HFF-Myc (cell line): ENCODE results near the gene TBCK.
"Not testable (repeated sequence)": the region's sequence is repeated elsewhere in the genome, so short reads cannot be mapped to it uniquely, and the experiment has no call there.

Experiments
- DNase-seq: peaks from one replicate; pipeline ENCODE4 v3.0.0-alpha.2; 2011; ENCODE audit warnings: low read depth; ENCODE audit errors: extremely low read depth
- H3K4me3 ChIP-seq: replicated peaks from 2 replicates; pipeline ENCODE4 v1.5.1; 2011; ENCODE audit warnings: low read depth, mild to moderate bottlenecking, control low read depth, low read length
- CTCF ChIP-seq: IDR thresholded peaks from 2 replicates; pipeline ENCODE4 v1.5.1; 2012; ENCODE audit warnings: mild to moderate bottlenecking, low read depth, low read length, control low read depth; ENCODE audit errors: missing control alignments

TBCK gene

DNA sequence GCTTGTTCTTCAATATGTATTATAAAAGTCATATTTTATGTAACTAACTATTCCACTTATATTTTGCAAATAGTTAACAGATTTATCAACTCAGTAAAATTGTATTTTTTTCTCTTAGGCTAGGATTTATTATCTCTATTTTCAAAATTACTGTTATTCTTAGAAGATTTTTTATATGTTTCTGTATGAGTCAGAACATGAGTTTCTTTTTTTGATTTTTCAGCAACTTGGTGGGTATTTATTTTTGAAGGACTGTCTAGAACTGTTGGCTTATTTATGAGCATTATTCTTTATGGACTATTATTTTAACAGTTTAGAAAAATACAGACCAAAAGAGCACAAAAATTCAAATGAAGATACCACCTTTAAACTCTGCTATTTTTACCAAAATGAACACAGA, 7.1 kb upstream of the TBCK start:
- no peak for DNase-seq
- no peak overlapping the region for H3K4me3 ChIP-seq
- no peak for TF ChIP-seq CTCF

GRCh38 chr4:106321814-106322213, 5.8 kb upstream of the TBCK start:
- H3K4me3 ChIP-seq, DNase-seq: not testable (repeated sequence)

DNA sequence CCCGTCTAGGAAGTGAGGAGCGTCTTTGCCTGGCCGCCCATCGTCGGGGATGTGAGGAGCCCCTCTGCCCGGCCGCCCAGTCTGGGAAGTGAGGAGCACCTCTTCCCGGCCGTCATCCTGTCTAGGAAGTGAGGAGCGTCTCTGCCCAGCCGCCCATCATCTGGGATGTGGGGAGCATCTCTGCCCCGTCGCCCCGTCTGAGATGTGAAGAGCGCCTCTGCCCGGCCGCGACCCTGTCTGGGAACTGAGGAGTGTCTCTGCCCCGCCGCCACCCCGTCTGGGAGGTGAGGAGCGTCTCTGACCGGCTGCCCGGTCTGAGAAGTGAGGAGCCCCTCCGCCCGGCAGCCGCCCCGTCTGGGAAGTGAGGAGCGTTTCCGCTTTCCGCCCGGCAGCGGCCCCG, 5.2 kb upstream of the TBCK start:
- H3K4me3 ChIP-seq, DNase-seq: not testable (repeated sequence)

- no peak for TF ChIP-seq CTCF
- H3K4me3 ChIP-seq, result no peak overlapping the region
- DNase-seq, result no peak
Measured at GRCh38 chr4:106320235-106320634, 4.2 kb upstream of the TBCK start.

- DNase-seq, result no peak
- TF ChIP-seq CTCF, result no peak
- H3K4me3 ChIP-seq, result peak overlapping the region; percentile 63; the same call in 1 of the 2 replicates
Measured at GRCh38 chr4:106318511-106318910, 2.5 kb upstream of the TBCK start.

DNA sequence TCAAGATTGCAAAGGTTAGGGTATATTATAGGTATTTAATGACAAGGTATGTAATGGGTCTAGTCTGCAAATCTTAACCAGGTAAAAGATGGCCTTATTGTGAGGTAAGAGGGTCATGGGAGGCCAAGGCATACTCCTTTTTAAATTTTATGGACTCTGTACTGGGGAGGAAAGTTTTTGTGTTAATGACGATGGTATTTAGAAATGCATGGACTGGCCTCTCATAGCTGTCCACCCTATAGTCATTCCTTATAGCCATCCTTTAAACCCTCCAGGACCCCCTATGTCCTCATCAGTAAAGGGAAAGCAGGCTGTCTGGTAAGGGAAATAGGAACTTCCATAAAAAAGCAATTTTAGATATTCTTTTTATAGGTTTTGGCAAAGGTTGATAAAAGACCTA, 1.8 kb upstream of the TBCK start:
- TF ChIP-seq CTCF, result no peak
- no peak for DNase-seq
- peak overlapping the region; percentile 63 for H3K4me3 ChIP-seq

DNA sequence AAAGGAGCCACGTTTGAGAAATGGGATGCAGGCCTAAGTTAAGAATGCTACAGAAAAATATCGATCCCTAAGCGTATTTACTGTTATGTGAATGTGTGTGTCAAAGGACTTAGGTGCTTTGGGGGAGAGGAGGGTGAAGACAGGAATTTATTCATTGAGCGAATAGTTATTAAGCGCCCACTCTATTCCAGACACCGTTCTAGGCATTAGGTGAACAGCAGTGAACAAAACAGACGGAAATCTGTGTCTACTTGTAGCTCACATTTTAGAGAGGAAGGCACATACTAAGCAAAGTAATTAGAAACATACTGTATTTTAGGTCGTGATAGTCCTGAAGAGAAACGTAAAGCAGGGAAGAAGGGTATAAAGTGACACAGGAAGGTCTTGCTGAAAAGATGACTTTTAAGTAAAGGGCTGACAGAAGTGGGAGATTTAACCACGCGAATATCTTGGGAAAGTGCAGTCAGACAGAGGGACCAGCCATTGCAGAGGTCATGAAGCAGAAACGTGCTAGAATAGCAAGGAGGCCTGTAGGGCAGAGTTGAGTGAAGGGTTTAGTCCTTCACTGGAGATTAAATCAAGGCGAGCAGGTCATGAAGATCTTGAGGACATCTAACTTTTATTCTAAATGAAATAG, 882 bp upstream of the TBCK start:
- H3K4me3 ChIP-seq, result peak overlapping the region; percentile 63
- no peak for TF ChIP-seq CTCF
- DNase-seq, result no peak

GRCh38 chr4:106315476-106315967, 487 bp downstream of the TBCK start:
- DNase-seq, result no peak
- no peak for TF ChIP-seq CTCF
- H3K4me3 ChIP-seq, result peak overlapping the region; percentile 63
